GM18505 (cell line): ENCODE measurements around the gene SSC5D.
"Not testable (repeated sequence)": the region's sequence is repeated elsewhere in the genome, so short reads cannot be mapped to it uniquely, and the experiment has no call there.

Source experiments
- ATAC-seq: cut with Tn5 transposase; IDR thresholded peaks from one replicate; pipeline ENCODE4 v1.9.1; 2021; ENCODE audit not compliant: unreplicated experiment
- POLR2A ChIP-seq: IDR thresholded peaks from 4 replicates; pipeline ENCODE4 v1.6.1; 2011; ENCODE audit warnings: borderline replicate concordance; ENCODE audit not compliant: insufficient read depth, insufficient read length; ENCODE audit errors: extremely low read depth

Gene SSC5D

GRCh38 chr19:55529636-55530234 lies 41.5 kb downstream of the SSC5D start:
- no peak for TF ChIP-seq POLR2A
- no peak for ATAC-seq

DNA sequence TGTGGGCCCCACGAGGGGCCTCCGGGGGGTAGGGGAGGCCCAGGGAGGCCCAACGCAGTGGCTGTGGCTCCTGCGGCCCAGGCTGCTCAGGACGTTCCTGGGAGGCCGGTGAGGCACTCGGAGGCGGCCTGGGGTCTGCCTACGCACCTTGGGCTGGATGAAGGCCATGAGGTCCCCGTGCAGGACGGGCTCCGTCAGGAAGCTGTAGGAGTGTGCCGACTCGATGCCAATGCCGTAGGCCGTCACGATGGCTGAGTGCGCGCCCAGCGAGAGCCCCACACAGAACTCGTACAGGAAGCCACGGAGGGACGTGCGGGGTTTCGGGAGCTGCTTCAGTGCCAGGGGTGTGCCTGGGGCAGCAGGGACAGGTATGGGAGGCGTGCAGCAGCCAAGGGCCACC lies 42.8 kb downstream of the SSC5D start:
- no peak for TF ChIP-seq POLR2A
- ATAC-seq: no peak

DNA sequence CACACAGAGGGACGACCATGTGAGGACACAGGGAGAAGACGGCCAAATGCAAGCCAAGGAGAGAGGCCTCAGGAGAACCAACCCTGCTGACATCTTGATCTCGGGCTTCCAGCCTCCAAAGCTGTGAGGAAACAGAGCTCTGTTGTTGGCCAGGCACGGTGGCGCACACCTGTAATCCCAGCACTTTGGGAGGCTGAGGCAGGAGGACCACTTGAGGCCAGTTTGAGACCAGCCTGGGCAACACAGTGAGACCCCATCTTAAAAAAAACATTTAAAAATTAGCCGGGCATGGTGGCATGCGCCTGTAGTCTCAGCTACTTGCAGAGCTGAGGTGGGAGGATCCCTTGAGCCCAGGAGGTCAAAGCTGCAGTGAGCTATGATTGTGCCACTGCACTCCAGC lies 46.0 kb downstream of the SSC5D start:
- ATAC-seq: not testable (repeated sequence)

GRCh38 chr19:55535173-55535964 lies 47.1 kb downstream of the SSC5D start:
- no peak for ATAC-seq
- no peak for TF ChIP-seq POLR2A

- TF ChIP-seq POLR2A: no peak
- no peak for ATAC-seq
Observed at GRCh38 chr19:55535965-55536350, 47.7 kb downstream of the SSC5D start.

GRCh38 chr19:55536366-55536765 lies 48.1 kb downstream of the SSC5D start:
- ATAC-seq: no peak
- no peak for TF ChIP-seq POLR2A

- no peak for TF ChIP-seq POLR2A
- no peak for ATAC-seq
Observed at GRCh38 chr19:55536951-55537740, 48.9 kb downstream of the SSC5D start, which contains the start of gene SBK2. Gene SBK2, minus strand, starts transcription at chr19:55537133. Its CDS starts 839 bp downstream, at chr19:55536294.

DNA sequence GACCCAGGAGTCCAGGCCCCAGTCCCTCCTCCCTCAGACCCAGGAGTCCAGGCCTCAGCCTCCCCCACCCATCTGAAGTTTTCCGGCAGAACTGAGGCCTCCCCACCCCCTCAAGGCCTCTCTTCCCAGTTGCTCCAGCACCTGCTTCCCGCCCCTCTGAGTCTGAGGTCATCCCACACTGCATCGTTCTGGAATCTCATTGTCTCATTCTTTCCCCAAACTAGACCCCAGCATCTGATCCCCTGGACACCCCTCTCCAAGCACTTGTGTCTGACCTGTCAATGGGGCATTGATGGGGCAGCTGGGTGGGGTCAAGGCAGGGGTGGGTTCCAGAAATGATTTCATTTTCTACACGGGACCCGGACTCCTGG lies 49.5 kb downstream of the SSC5D start:
- no peak for ATAC-seq
- TF ChIP-seq POLR2A: no peak

GRCh38 chr19:55538132-55538531 lies 49.9 kb downstream of the SSC5D start:
- ATAC-seq: no peak
- TF ChIP-seq POLR2A: no peak

DNA sequence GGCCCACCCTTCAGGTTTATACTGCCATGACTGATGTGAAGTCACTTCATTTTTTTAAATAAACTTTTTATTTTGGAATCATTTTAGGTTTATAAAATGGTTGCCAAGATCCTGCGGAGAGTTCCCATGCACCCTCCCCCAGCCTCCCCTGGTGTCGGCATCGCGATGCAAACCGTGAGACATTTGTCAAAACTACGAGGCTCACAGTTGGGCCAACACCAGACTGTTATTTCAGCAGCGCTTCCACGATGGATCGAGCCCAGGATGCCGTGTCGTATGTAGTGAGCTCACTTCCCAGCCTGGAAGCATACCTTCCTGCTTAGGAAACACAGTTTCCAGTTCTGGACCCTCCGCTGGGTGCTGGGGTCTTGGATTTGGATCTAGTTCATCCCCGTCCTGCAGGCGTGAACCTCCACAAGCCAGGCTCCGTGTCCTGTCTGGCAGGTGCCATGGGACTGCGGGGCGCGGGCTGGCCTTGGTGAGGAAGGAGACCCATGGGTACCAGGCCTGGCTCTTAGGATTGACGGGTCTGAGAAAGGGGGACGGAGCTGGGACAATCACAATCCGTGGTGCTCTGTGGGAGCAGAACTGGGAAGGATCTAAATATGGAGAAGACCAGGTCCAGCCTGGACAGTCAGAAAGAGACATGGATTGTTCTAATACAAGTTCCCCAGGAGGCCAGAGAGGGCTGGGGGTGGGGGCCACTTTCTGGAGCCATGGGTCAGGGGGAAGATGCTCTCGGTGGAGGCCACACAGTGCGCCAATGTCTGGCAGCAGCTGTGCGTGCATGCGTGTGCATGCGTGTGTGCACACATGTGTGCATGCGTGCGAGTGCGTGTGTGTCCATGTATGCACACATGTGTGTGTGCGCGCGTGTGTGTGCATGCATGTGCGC lies 51.1 kb downstream of the SSC5D start:
- no peak for ATAC-seq
- TF ChIP-seq POLR2A: no peak

DNA sequence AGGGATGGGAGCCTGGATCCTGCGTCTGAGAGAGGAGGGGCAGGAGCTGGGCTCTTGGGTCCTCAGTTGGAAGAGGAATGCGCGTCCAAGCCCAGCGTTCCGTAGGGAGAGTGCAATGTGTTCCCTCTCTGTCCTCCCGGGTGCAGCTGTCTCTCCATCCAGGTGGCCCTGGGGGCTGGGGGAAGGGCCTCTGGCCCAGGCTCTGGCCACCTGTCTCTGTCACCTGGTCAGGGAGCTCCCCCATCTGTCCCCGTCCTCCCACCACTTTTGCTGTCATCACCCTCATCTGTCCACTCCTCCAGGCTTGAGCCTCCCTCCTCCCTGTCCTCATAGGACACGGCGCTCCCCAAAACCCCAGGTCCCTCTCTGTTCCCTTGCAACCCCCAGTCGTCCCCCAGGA lies 52.4 kb downstream of the SSC5D start:
- no peak for ATAC-seq
- TF ChIP-seq POLR2A: no peak

GRCh38 chr19:55541091-55541490 lies 52.9 kb downstream of the SSC5D start:
- ATAC-seq: no peak
- TF ChIP-seq POLR2A: no peak

- ATAC-seq: no peak
- TF ChIP-seq POLR2A: no peak
Observed at GRCh38 chr19:55542292-55542855, 54.1 kb downstream of the SSC5D start.
